Activated B cell treated with CpG ODN at 0.5 μM for 24 hours (primary cell): ENCODE data around the gene FAM131A. TPM values are rescaled to one million over a fixed set of nuclear protein-coding genes. Genes with fewer than 3 reads are reported as not detected.
A peak's percentile ranks its signal among the peaks of the same experiment; 100 is the strongest.

ENCODE experiments used
- ATAC-seq: fragments of 200-7000 bp; cut with Tn5 transposase; one replicate; pipeline ENCODE4 v1.10.0; 2021; ENCODE audit warnings: low read depth, mild to moderate bottlenecking, moderate library complexity
- CTCF ChIA-PET: fragments of 350-600 bp; sonication (Branson Sonifier 250); formaldehyde crosslinking; loops from one replicate; lab custom pipeline; 2021; ENCODE audit warnings: antibody characterized with exemption; lab: Charles Lee
- POLR2A ChIA-PET: fragments of 350-600 bp; sonication (Branson Sonifier 250); formaldehyde crosslinking; loops from one replicate; lab custom pipeline; 2021; ENCODE audit warnings: antibody characterized with exemption; lab: Charles Lee
- DNase-seq: peaks from one replicate; pipeline ENCODE4 v3.0.0; 2022
- H3K27ac Mint-ChIP-seq: one replicate; pipeline ENCODE4 v1.8.0; 2020; ENCODE audit warnings: mixed read lengths
- H3K27me3 Mint-ChIP-seq: one replicate; pipeline ENCODE4 v1.8.0; 2021; ENCODE audit warnings: mixed read lengths
- H3K36me3 Mint-ChIP-seq: one replicate; pipeline ENCODE4 v1.8.0; 2021; ENCODE audit warnings: low read depth, mixed read lengths
- H3K4me1 Mint-ChIP-seq: one replicate; pipeline ENCODE4 v1.8.0; 2021; ENCODE audit warnings: mixed read lengths
- H3K4me3 Mint-ChIP-seq: one replicate; pipeline ENCODE4 v1.8.0; 2020; ENCODE audit warnings: mild to moderate bottlenecking, mixed read lengths
- H3K9me3 Mint-ChIP-seq: one replicate; pipeline ENCODE4 v1.8.0; 2020; ENCODE audit warnings: mixed read lengths
- intact Hi-C: fragments of 100-400 bp; cut with micrococcal nuclease; formaldehyde crosslinking; loops from one replicate; pipeline ENCODE4 v1.15.1; 2024
- total RNA-seq: library from RNA; stranded (reverse); gene quantifications from 2 replicates; pipeline ENCODE4 v1.2.3, GENCODE V29; 2022
- TF ChIP-seq, protein P1 (sequence below): fragments of 200-600 bp; IDR thresholded peaks from one replicate; pipeline ENCODE4 v1.8.0; 2022; ENCODE audit warnings: antibody characterized with exemption, mild to moderate bottlenecking

FAM131A gene
- total RNA-seq, 1 donor from 2014 or later, result 5.3 TPM

DNA sequence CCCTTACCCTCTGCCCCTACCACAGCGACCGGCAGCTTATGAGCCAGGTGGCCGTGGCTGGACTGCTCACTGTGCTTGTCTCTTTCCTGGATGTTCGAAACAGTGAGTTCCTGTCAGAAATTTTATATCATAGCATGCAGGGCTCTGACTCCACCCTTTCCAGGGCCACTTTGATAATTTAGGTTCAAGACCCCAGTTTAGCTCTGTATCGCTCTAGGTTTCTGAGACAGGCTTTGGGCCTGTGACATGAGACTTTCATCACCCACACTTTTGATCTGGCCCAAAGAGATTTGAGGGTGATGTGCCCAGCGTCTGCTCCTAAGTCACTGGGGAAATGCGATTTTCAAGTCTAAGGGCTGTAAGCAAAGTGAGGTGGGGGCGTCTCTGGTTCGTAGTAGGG is 29.5 kb upstream of the FAM131A start:
- ChIA-PET POLR2A (no interaction called here), CTCF (no interaction called here)
- no peak for DNase-seq
- ATAC-seq, result no peak
- H3K4me3 Mint-ChIP-seq, result no peak overlapping the region
- peaks cover 63% of the 10 kb centered on the region for H3K36me3 Mint-ChIP-seq
- H3K4me1 Mint-ChIP-seq, result no peaks in the 10 kb centered on the region
- no peak overlapping the region for H3K27ac Mint-ChIP-seq
- TF ChIP-seq, protein P1, sequence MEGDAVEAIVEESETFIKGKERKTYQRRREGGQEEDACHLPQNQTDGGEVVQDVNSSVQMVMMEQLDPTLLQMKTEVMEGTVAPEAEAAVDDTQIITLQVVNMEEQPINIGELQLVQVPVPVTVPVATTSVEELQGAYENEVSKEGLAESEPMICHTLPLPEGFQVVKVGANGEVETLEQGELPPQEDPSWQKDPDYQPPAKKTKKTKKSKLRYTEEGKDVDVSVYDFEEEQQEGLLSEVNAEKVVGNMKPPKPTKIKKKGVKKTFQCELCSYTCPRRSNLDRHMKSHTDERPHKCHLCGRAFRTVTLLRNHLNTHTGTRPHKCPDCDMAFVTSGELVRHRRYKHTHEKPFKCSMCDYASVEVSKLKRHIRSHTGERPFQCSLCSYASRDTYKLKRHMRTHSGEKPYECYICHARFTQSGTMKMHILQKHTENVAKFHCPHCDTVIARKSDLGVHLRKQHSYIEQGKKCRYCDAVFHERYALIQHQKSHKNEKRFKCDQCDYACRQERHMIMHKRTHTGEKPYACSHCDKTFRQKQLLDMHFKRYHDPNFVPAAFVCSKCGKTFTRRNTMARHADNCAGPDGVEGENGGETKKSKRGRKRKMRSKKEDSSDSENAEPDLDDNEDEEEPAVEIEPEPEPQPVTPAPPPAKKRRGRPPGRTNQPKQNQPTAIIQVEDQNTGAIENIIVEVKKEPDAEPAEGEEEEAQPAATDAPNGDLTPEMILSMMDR, result no peak
- intact Hi-C loops, result no loop called here
- no peaks in the 10 kb centered on the region for H3K9me3 Mint-ChIP-seq
- no peaks in the 10 kb centered on the region for H3K27me3 Mint-ChIP-seq

DNA sequence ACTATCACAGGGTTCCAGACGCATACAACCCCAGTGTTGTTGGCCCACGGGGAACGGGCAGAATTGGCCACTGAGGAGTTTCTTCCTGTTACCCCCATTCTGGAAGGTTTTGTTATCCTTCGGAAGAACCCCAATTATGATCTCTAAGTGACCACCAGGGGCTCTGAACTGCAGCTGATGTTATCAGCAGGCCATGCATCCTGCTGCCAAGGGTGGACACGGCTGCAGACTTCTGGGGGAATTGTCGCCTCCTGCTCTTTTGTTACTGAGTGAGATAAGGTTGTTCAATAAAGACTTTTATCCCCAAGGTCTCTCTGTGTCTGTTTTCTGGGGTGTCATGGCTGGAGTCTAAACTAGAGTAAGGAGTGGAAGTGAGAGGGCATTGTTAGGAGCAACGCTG is 28.7 kb upstream of the FAM131A start:
- intact Hi-C loops, result no loop called here
- Mint-ChIP-seq H3K4me1 (no peaks in the 10 kb centered on the region), H3K36me3 (peaks cover 55% of the 10 kb centered on the region), H3K27ac (no peak overlapping the region), H3K4me3 (no peak overlapping the region), H3K9me3 (no peaks in the 10 kb centered on the region), H3K27me3 (no peaks in the 10 kb centered on the region)
- TF ChIP-seq, protein P1, result no peak
- ChIA-PET CTCF (no interaction called here), POLR2A (no interaction called here)
- no peak for ATAC-seq
- no peak for DNase-seq

DNA sequence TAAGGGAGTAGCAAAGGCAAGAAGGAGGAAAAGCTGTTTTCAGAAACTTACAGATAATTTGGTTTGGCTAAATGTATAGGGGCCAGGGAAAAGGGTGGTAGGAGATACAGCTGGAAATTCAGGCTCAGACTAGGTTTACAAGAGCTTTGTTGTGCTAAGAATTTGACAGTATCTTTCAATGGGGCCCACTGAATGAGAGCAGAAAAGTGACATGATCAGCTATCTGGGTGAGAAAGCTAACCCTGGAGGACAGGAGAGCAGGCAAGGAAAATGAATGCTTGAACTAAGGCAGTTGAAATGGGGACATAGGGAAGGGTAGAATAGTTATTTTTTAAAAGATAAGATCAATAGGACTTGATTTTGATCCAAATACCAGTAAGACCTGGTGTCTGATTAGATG is 25.8 kb upstream of the FAM131A start:
- intact Hi-C loops, result no loop called here
- H3K9me3 Mint-ChIP-seq, result no peaks in the 10 kb centered on the region
- no peak for ATAC-seq
- no peak overlapping the region for H3K4me3 Mint-ChIP-seq
- TF ChIP-seq, protein P1, result no peak
- POLR2A ChIA-PET, result no interaction called here
- H3K36me3 Mint-ChIP-seq, result peaks cover 34% of the 10 kb centered on the region
- DNase-seq, result no peak
- no peaks in the 10 kb centered on the region for H3K27me3 Mint-ChIP-seq
- CTCF ChIA-PET, result no interaction called here
- H3K27ac Mint-ChIP-seq, result no peak overlapping the region
- peaks cover 13% of the 10 kb centered on the region for H3K4me1 Mint-ChIP-seq

DNA sequence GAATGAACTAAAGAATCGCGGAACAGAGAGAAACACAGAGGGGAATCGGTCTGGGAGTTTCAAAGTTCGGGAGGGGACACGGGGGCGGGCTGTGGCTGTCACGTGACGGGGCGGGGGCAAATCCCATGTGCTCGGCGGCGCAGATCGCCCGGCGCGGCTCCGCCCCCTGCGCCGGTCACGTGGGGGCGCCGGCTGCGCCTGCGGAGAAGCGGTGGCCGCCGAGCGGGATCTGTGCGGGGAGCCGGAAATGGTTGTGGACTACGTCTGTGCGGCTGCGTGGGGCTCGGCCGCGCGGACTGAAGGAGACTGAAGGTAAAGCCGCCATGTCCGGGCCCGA is 23.1 kb upstream of the FAM131A start, which contains the start of gene EIF4G1:
Gene EIF4G1, plus strand, starts transcription at position 244 of the 337 bp plus-strand sequence. CDS start 1,191 bp downstream, outside the sequence.
- TF ChIP-seq, protein P1, result no peak
- no peaks in the 10 kb centered on the region for H3K9me3 Mint-ChIP-seq
- DNase-seq, result peak; percentile 92
- POLR2A ChIA-PET, result no interaction called here
- H3K4me1 Mint-ChIP-seq, result peaks cover 28% of the 10 kb centered on the region
- CTCF ChIA-PET, result no interaction called here
- H3K27me3 Mint-ChIP-seq, result no peaks in the 10 kb centered on the region
- intact Hi-C loops, result loop anchor here (1.0 to 2.0 kb wide), 7 partner anchors 15 to 678 kb away; partner anchors contain the start of genes AP2M1, EEF1AKMT4, EIF2B5 and PSMD2
- H3K36me3 Mint-ChIP-seq, result peaks cover 28% of the 10 kb centered on the region
- ATAC-seq, result peak; percentile 86
- H3K4me3 Mint-ChIP-seq, result peak within 1 kb of the TSS; percentile 86
- H3K27ac Mint-ChIP-seq, result peak within 1 kb of the TSS; percentile 88

DNA sequence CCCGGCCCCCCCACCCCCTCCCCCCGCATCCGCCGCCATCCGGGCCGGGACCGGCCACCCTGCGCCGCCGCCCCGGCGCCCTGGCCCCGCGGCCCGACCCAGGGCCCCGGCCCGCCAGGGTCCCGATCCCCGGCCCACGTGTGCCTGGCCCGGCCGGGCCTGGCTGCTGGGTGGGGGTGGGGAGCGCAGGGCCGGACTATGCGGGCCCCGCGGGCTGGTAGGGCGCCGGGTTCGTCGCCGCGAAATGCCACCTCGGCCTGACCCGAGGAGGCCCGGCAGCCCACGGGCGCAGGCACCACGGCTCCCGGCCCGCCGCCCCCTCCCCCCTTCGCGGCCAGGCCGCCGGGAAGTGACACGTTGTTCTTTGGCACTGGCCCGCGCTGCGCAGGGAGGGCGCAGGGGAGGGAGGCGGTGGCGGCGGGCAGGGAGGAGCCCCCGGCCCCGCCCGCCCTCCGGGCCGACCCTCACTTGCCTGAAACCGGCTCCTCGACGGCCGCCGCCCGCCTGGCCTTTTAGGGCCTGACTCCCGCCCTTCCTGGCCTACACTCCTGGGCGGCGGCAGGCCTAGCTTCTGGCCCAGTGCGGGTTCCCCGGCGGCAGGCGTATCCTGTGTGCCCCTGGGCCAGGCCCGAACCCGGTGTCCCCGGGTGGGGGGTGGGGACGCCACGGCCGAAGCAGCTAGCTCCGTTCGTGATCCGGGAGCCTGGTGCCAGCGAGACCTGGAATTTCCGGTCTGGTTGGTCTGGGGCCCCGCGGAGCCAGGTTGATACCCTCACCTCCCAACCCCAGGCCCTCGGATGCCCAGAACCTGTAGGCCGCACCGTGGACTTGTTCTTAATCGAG is 22.5 kb upstream of the FAM131A start:
- CTCF ChIA-PET, result no interaction called here
- Mint-ChIP-seq H3K9me3 (no peaks in the 10 kb centered on the region), H3K4me1 (peaks cover 28% of the 10 kb centered on the region), H3K36me3 (peaks cover 31% of the 10 kb centered on the region), H3K4me3 (peak overlapping the region; percentile 86), H3K27ac (peak overlapping the region; percentile 88), H3K27me3 (no peaks in the 10 kb centered on the region)
- intact Hi-C loops, result loop anchor here (1.0 to 2.0 kb wide), 8 partner anchors 16 to 678 kb away; partner anchors contain the start of genes AP2M1, EEF1AKMT4, EIF2B5 and PSMD2
- TF ChIP-seq, protein P1, result no peak
- POLR2A ChIA-PET, result interaction anchor here (0.6 to 1.1 kb wide), 7 partner anchors 9 to 943 kb away, joined by 3 read pairs; no protein-coding TSS in a partner anchor
- ATAC-seq (peak; percentile 47), DNase-seq (peak; percentile 63)
